Measurements from ENCODE around the gene CACNB2.

GRCh38 chr10:18341055-18341454 is 200.8 kb downstream of the CACNB2 start:
- no peak for TF ChIP-seq E2F4 (CRISPR knock-in tag; IDR thresholded peaks at IDR 0.05; ENCODE audit: borderline replicate concordance, low read depth)
- no peak for TF ChIP-seq IRF2 (CRISPR knock-in tag; IDR thresholded peaks at IDR 0.05; ENCODE audit: borderline replicate concordance, low read depth)
- no peak for TF ChIP-seq CREB1 (CRISPR knock-in tag; IDR thresholded peaks at IDR 0.05)
